ENCODE results near the gene NPAS2. TPM values are rescaled to one million over a fixed set of nuclear protein-coding genes. Genes with fewer than 3 reads are reported as not detected.

NPAS2 gene
- total RNA-seq, 4 donors from 2014 or later: 7.7 to 83.2 (median 15.1) TPM

GRCh38 chr2:100990166-100990565, 170.2 kb downstream of the NPAS2 start:
- Histone ChIP-seq H3K27ac (no peak overlapping the region), H3K9me3 (no peaks in the 10 kb centered on the region), H3K4me3 (no peak overlapping the region), H3K27me3 (no peaks in the 10 kb centered on the region), H3K4me1 (no peaks in the 10 kb centered on the region), H3K36me3 (peaks cover 0 to 29% (median 0%) of the 10 kb centered on the region in 3 donors)
- TF ChIP-seq EP300 (IDR thresholded peaks at IDR 0.05): no peak
- no peak for TF ChIP-seq POLR2A (IDR thresholded peaks at IDR 0.05)
- no peak for TF ChIP-seq CTCF (IDR thresholded peaks at IDR 0.05)
- 93 to 94% methylated on average over 7 to 9 of the region's 9 CpGs for WGBS, 2 donors
- DNase-seq (ENCODE audit: low spot score in 2 of 2): no peak

GRCh38 chr2:100990650-100991403, 170.9 kb downstream of the NPAS2 start:
- no peak for DNase-seq (ENCODE audit: low spot score in 2 of 2)
- Histone ChIP-seq H3K27ac (no peak overlapping the region), H3K27me3 (no peaks in the 10 kb centered on the region), H3K4me1 (no peaks in the 10 kb centered on the region), H3K36me3 (peaks cover 0 to 35% (median 0%) of the 10 kb centered on the region in 3 donors), H3K9me3 (no peaks in the 10 kb centered on the region), H3K4me3 (no peak overlapping the region)
- WGBS, 2 donors: 75% methylated on average over 21 to 24 of the region's 24 CpGs
- TF ChIP-seq POLR2A (IDR thresholded peaks at IDR 0.05) (no peak), EP300 (IDR thresholded peaks at IDR 0.05) (no peak), CTCF (IDR thresholded peaks at IDR 0.05) (no peak)

GRCh38 chr2:100991404-100991773, 171.4 kb downstream of the NPAS2 start:
- Histone ChIP-seq H3K27me3 (no peaks in the 10 kb centered on the region), H3K9me3 (no peaks in the 10 kb centered on the region), H3K4me1 (no peaks in the 10 kb centered on the region), H3K36me3 (peaks cover 0 to 35% (median 0%) of the 10 kb centered on the region in 3 donors), H3K4me3 (no peak overlapping the region), H3K27ac (no peak overlapping the region)
- WGBS, 2 donors: 76 to 83% methylated on average over 5 of the region's 5 CpGs
- no peak for TF ChIP-seq POLR2A (IDR thresholded peaks at IDR 0.05)
- TF ChIP-seq EP300 (IDR thresholded peaks at IDR 0.05): no peak
- no peak for TF ChIP-seq CTCF (IDR thresholded peaks at IDR 0.05)
- no peak for DNase-seq (ENCODE audit: low spot score in 2 of 2)

- Histone ChIP-seq H3K27ac (no peak overlapping the region), H3K36me3 (peaks cover 0 to 35% (median 0%) of the 10 kb centered on the region in 3 donors), H3K27me3 (no peaks in the 10 kb centered on the region), H3K9me3 (no peaks in the 10 kb centered on the region), H3K4me1 (no peaks in the 10 kb centered on the region), H3K4me3 (no peak overlapping the region)
- WGBS, 2 donors: 75 to 80% methylated on average over 6 of the region's 6 CpGs
- DNase-seq (ENCODE audit: low spot score in 2 of 2): no peak
- TF ChIP-seq EP300 (IDR thresholded peaks at IDR 0.05): no peak
- no peak for TF ChIP-seq POLR2A (IDR thresholded peaks at IDR 0.05)
- no peak for TF ChIP-seq CTCF (IDR thresholded peaks at IDR 0.05)
Measured at GRCh38 chr2:100992262-100992661, 172.3 kb downstream of the NPAS2 start.

GRCh38 chr2:100993294-100993693, 173.4 kb downstream of the NPAS2 start:
- Histone ChIP-seq H3K4me3 (no peak overlapping the region), H3K27me3 (no peaks in the 10 kb centered on the region), H3K27ac (no peak overlapping the region), H3K4me1 (no peaks in the 10 kb centered on the region), H3K9me3 (no peaks in the 10 kb centered on the region), H3K36me3 (peaks cover 0 to 35% (median 0%) of the 10 kb centered on the region in 3 donors)
- no peak for TF ChIP-seq CTCF (IDR thresholded peaks at IDR 0.05)
- no peak for TF ChIP-seq POLR2A (IDR thresholded peaks at IDR 0.05)
- TF ChIP-seq EP300 (IDR thresholded peaks at IDR 0.05): no peak
- DNase-seq (ENCODE audit: low spot score in 2 of 2): no peak
- 89 to 91% methylated on average over 17 of the region's 17 CpGs for WGBS, 2 donors

Data from tibial nerve (tissue), 4 donors.